H9 (cell line): ENCODE measurements around the gene MYH14. TPM values are rescaled to one million over a fixed set of nuclear protein-coding genes. Genes with fewer than 3 reads are reported as not detected.

Experiments
- DNase-seq: peaks from one replicate; pipeline ENCODE4 v3.0.0-alpha.2; 2017
- H2AFZ ChIP-seq: one replicate; pipeline ENCODE4 v1.6.1; 2013; ENCODE audit warnings: mild to moderate bottlenecking, low read length, control low read depth, moderate library complexity
- H2AK5ac ChIP-seq: 2 replicates; pipeline ENCODE4 v1.6.1; 2013; ENCODE audit warnings: low read length, control low read depth, mixed read lengths; ENCODE audit not compliant: insufficient read length
- H2BK120ac ChIP-seq: one replicate; pipeline ENCODE4 v1.6.1; 2013; ENCODE audit warnings: low read depth, mild to moderate bottlenecking, low read length, control low read depth, inconsistent platforms; ENCODE audit not compliant: poor library complexity, severe bottlenecking
- H2BK12ac ChIP-seq: 2 replicates; pipeline ENCODE4 v1.6.1; 2013; ENCODE audit warnings: low read length, control low read depth, mixed read lengths, low read depth; ENCODE audit not compliant: insufficient read length
- H2BK15ac ChIP-seq: 2 replicates; pipeline ENCODE4 v1.6.1; 2013; ENCODE audit warnings: low read depth, low read length, control low read depth
- H2BK20ac ChIP-seq: one replicate; pipeline ENCODE4 v1.6.1; 2013; ENCODE audit warnings: low read depth, mild to moderate bottlenecking, low read length, control low read depth, inconsistent platforms; ENCODE audit not compliant: poor library complexity, severe bottlenecking
- H2BK5ac ChIP-seq: 2 replicates; pipeline ENCODE4 v1.6.1; 2013; ENCODE audit warnings: low read length, control low read depth, mixed read lengths; ENCODE audit not compliant: insufficient read length
- H3K14ac ChIP-seq: 2 replicates; pipeline ENCODE4 v1.6.1; 2013; ENCODE audit warnings: low read length, control low read depth; ENCODE audit not compliant: insufficient read depth
- H3K18ac ChIP-seq: 2 replicates; pipeline ENCODE4 v1.6.1; 2013; ENCODE audit warnings: low read depth, mild to moderate bottlenecking, mixed read lengths, low read length, control low read depth; ENCODE audit not compliant: insufficient read length
- H3K23ac ChIP-seq: 2 replicates; pipeline ENCODE4 v1.6.1; 2013; ENCODE audit warnings: low read length, control low read depth, mixed read lengths, low read depth; ENCODE audit not compliant: insufficient read length
- H3K23me2 ChIP-seq: 2 replicates; pipeline ENCODE4 v1.6.1; 2013; ENCODE audit warnings: low read depth, mild to moderate bottlenecking, mixed read lengths, low read length, control low read depth; ENCODE audit not compliant: insufficient read length, poor library complexity, severe bottlenecking
- H3K27ac ChIP-seq: 2 replicates; pipeline ENCODE4 v1.5.1; 2013; ENCODE audit warnings: low read length, control low read depth, mixed read lengths, low read depth; ENCODE audit not compliant: insufficient read length
- H3K27me3 ChIP-seq: 2 replicates; pipeline ENCODE4 v1.6.1; 2013; ENCODE audit warnings: low read length, control low read depth, inconsistent platforms; ENCODE audit not compliant: insufficient read depth
- H3K4ac ChIP-seq: 2 replicates; pipeline ENCODE4 v1.6.1; 2013; ENCODE audit warnings: low read depth, mild to moderate bottlenecking, control low read depth, inconsistent platforms, low read length, moderate library complexity
- H3K4me1 ChIP-seq: 2 replicates; pipeline ENCODE4 v1.6.1; 2013; ENCODE audit warnings: low read length, control low read depth, inconsistent platforms; ENCODE audit not compliant: insufficient read depth
- H3K4me2 ChIP-seq: 2 replicates; pipeline ENCODE4 v1.6.1; 2013; ENCODE audit warnings: low read length, control low read depth, mixed read lengths; ENCODE audit not compliant: insufficient read length, insufficient read depth
- H3K56ac ChIP-seq: 2 replicates; pipeline ENCODE4 v1.6.1; 2013; ENCODE audit warnings: low read depth, mild to moderate bottlenecking, mixed read lengths, low read length, control low read depth; ENCODE audit not compliant: insufficient read length
- H3K79me1 ChIP-seq: 2 replicates; pipeline ENCODE4 v1.6.1; 2013; ENCODE audit warnings: low read depth, mild to moderate bottlenecking, moderate library complexity, low read length, control low read depth, inconsistent platforms; ENCODE audit not compliant: insufficient read depth, poor library complexity, severe bottlenecking
- H3K79me2 ChIP-seq: 2 replicates; pipeline ENCODE4 v1.6.1; 2013; ENCODE audit warnings: low read length, control low read depth, inconsistent platforms; ENCODE audit not compliant: insufficient read depth
- H3K9ac ChIP-seq: 2 replicates; pipeline ENCODE4 v1.6.1; 2013; ENCODE audit warnings: low read length, control low read depth, mixed read lengths; ENCODE audit not compliant: insufficient read length; ENCODE audit errors: extremely low read depth
- H3K9me3 ChIP-seq: one replicate; pipeline ENCODE4 v1.6.1; 2013; ENCODE audit warnings: low read depth, low read length, inconsistent platforms; ENCODE audit not compliant: control insufficient read depth
- H3T11ph ChIP-seq: one replicate; pipeline ENCODE4 v1.6.1; 2013; ENCODE audit warnings: mild to moderate bottlenecking, low read length, control low read depth, inconsistent platforms
- H4K20me1 ChIP-seq: one replicate; pipeline ENCODE4 v1.6.1; 2013; ENCODE audit not compliant: control insufficient read depth, insufficient read length, insufficient read depth
- H4K5ac ChIP-seq: 2 replicates; pipeline ENCODE4 v1.6.1; 2013; ENCODE audit warnings: low read depth, mild to moderate bottlenecking, mixed read lengths, low read length, control low read depth; ENCODE audit not compliant: insufficient read length
- H4K8ac ChIP-seq: replicated peaks from 2 replicates; pipeline ENCODE4 v1.6.1; 2013; ENCODE audit warnings: low read length, control low read depth, mixed read lengths, low read depth; ENCODE audit not compliant: insufficient read length
- H4K91ac ChIP-seq: 2 replicates; pipeline ENCODE4 v1.6.1; 2013; ENCODE audit warnings: low read depth, mild to moderate bottlenecking, moderate library complexity, mixed read lengths, low read length, control low read depth; ENCODE audit not compliant: insufficient read length
- H3K27ac Mint-ChIP-seq, 3 experiments: 2 replicates in 2 of 3; 3 replicates in 1 of 3; pipeline ENCODE4 v1.8.0; 2020 to 2021; ENCODE audit warnings: mixed read lengths in 3 of 3, mild to moderate bottlenecking in 1 of 3, moderate library complexity in 1 of 3
- H3K27me3 Mint-ChIP-seq: 2 replicates; pipeline ENCODE4 v1.8.0; 2021; ENCODE audit warnings: low read depth, mild to moderate bottlenecking, moderate library complexity, mixed read lengths
- H3K36me3 Mint-ChIP-seq, 3 experiments: 2 replicates in 2 of 3; 3 replicates in 1 of 3; pipeline ENCODE4 v1.8.0; 2020 to 2021; ENCODE audit warnings: low read depth in 3 of 3, mixed read lengths in 3 of 3; ENCODE audit not compliant: insufficient read depth in 1 of 3
- H3K4me1 Mint-ChIP-seq, 2 experiments: 2 replicates each; pipeline ENCODE4 v1.8.0; 2020; ENCODE audit warnings: mixed read lengths in 2 of 2
- H3K4me3 Mint-ChIP-seq, 2 experiments: 2 replicates in 1 of 2; 3 replicates in 1 of 2; pipeline ENCODE4 v1.8.0; 2020 to 2021; ENCODE audit warnings: mild to moderate bottlenecking in 2 of 2, mixed read lengths in 2 of 2, moderate library complexity in 1 of 2
- H3K9me3 Mint-ChIP-seq, 2 experiments: 2 replicates in 1 of 2; 3 replicates in 1 of 2; pipeline ENCODE4 v1.8.0; 2020; ENCODE audit warnings: mild to moderate bottlenecking in 2 of 2, mixed read lengths in 2 of 2, moderate library complexity in 1 of 2
- CTCF ChIP-seq: fragments of 200-600 bp; sonication (generic); conservative IDR thresholded peaks from 3 replicates; pipeline ENCODE4 v1.8.0; 2021; ENCODE audit warnings: antibody characterized with exemption, mild to moderate bottlenecking
- WGBS: extraction: QIAGEN DNeasy Blood & Tissue Kit; methylation state at CpG from one replicate; pipeline ENCODE4 v1.1.7; 2013; ENCODE audit warnings: missing lambda C conversion rate, low lambda C conversion rate, mixed read lengths; ENCODE audit not compliant: insufficient read length; ENCODE audit errors: extremely low coverage; 5-methylcytosine and 5-hydroxymethylcytosine counted together
- total RNA-seq: library from RNA; stranded (reverse); gene quantifications from 2 replicates; pipeline ENCODE4 v1.2.1, GENCODE V29; 2021

MYH14 gene
- total RNA-seq, 1 experiment from 2014 or later = 27.7 TPM

- no peaks in the 10 kb centered on the region for H3K4me1 ChIP-seq
- no peak for TF ChIP-seq CTCF
- no peak overlapping the region for H3T11ph ChIP-seq
- H4K5ac ChIP-seq = no peak overlapping the region
- H3K9me3 Mint-ChIP-seq = peaks cover 0 to 6% of the 10 kb centered on the region in 2 experiments; a peak in 1 of 5 replicates
- WGBS = no CpG with 5 or more reads among the region's 16 CpGs
- H3K56ac ChIP-seq = no peak overlapping the region
- no peak overlapping the region for H3K4ac ChIP-seq
- H3K79me1 ChIP-seq = no peaks in the 10 kb centered on the region
- no peak overlapping the region for H4K8ac ChIP-seq
- H4K20me1 ChIP-seq = no peaks in the 10 kb centered on the region
- no peak overlapping the region for H2BK15ac ChIP-seq
- no peak overlapping the region for H2BK5ac ChIP-seq
- no peak overlapping the region for H2AK5ac ChIP-seq
- H3K23me2 ChIP-seq = no peaks in the 10 kb centered on the region
- DNase-seq = no peak
- H3K9ac ChIP-seq = no peak overlapping the region
- no peak overlapping the region for H2BK20ac ChIP-seq
- peak overlapping the region in 1 of 2 experiments; percentile 45; a peak in 1 of 5 replicates for H3K4me3 Mint-ChIP-seq
- no peak overlapping the region for H3K18ac ChIP-seq
- no peaks in the 10 kb centered on the region for H3K27me3 ChIP-seq
- no peak overlapping the region for H3K27ac ChIP-seq
- H3K27me3 Mint-ChIP-seq = peaks cover 30% of the 10 kb centered on the region
- H3K79me2 ChIP-seq = no peaks in the 10 kb centered on the region
- peaks cover 17 to 31% of the 10 kb centered on the region in 2 experiments for H3K4me1 Mint-ChIP-seq
- H4K91ac ChIP-seq = no peak overlapping the region
- H3K23ac ChIP-seq = no peak overlapping the region
- no peak overlapping the region for H3K27ac Mint-ChIP-seq
- no peak overlapping the region for H3K4me2 ChIP-seq
- H3K9me3 ChIP-seq = peaks cover 5% of the 10 kb centered on the region
- no peak overlapping the region for H3K14ac ChIP-seq
- no peaks in the 10 kb centered on the region for H3K36me3 Mint-ChIP-seq
- H2BK120ac ChIP-seq = no peak overlapping the region
- H2BK12ac ChIP-seq = no peak overlapping the region
- H2AFZ ChIP-seq = no peak overlapping the region
Measured at GRCh38 chr19:50154529-50154928, 48.9 kb upstream of the MYH14 start.
